Stimulated activated naive CD8-positive, alpha-beta T cell treated with anti-CD3 and anti-CD28 coated beads, Interleukin-15, Interleukin-2, amounts not matched to agents 100 U/mL and 50 U/mL, for 24 hours (primary cell): ENCODE data around the gene NT5E.

Experiments
- ATAC-seq: fragments of 150-1000 bp; cut with Tn5 transposase; one replicate; pipeline ENCODE4 v1.10.0; 2021
- DNase-seq: peaks from one replicate; pipeline ENCODE4 v3.0.0; 2021

The NT5E gene

GRCh38 chr6:85421972-85422371, 27.9 kb upstream of the NT5E start:
- no peak for ATAC-seq
- DNase-seq: no peak

GRCh38 chr6:85422996-85423395, 26.9 kb upstream of the NT5E start:
- ATAC-seq (no peak), DNase-seq (no peak)

GRCh38 chr6:85424981-85425380, 24.9 kb upstream of the NT5E start:
- ATAC-seq (no peak), DNase-seq (no peak)

GRCh38 chr6:85425997-85426396, 23.9 kb upstream of the NT5E start:
- DNase-seq (no peak), ATAC-seq (no peak)

- ATAC-seq: no peak
These were observed 21.4 kb upstream of the NT5E start for GRCh38 chr6:85428486-85428885.

GRCh38 chr6:85429346-85429745, 20.5 kb upstream of the NT5E start:
- no peak for ATAC-seq
- DNase-seq: no peak

More at GRCh38 chr6:85428486-85428885, 21.4 kb upstream of the NT5E start:
- no peak for DNase-seq

- ATAC-seq (no peak), DNase-seq (no peak)
These were observed 18.6 kb upstream of the NT5E start for GRCh38 chr6:85431271-85431670.

GRCh38 chr6:85432554-85432953, 17.3 kb upstream of the NT5E start:
- DNase-seq (no peak), ATAC-seq (no peak)

- DNase-seq (no peak), ATAC-seq (no peak)
These were observed 14.0 kb upstream of the NT5E start for GRCh38 chr6:85435851-85436250.

- ATAC-seq: no peak
These were observed 13.5 kb upstream of the NT5E start for GRCh38 chr6:85436411-85436810.

GRCh38 chr6:85436939-85437495, 12.9 kb upstream of the NT5E start:
- ATAC-seq (no peak), DNase-seq (no peak)

More at GRCh38 chr6:85436411-85436810, 13.5 kb upstream of the NT5E start:
- DNase-seq: no peak

GRCh38 chr6:85443349-85444117, 6.3 kb upstream of the NT5E start:
- no peak for ATAC-seq
- no peak for DNase-seq

GRCh38 chr6:85449388-85449817, 480 bp upstream of the NT5E start:
- ATAC-seq: peak; percentile 81
- DNase-seq: peak; percentile 69

- ATAC-seq (no peak), DNase-seq (no peak)
These were observed 1.9 kb downstream of the NT5E start for GRCh38 chr6:85451565-85452306.

GRCh38 chr6:85452441-85452881, 2.6 kb downstream of the NT5E start:
- no peak for ATAC-seq

GRCh38 chr6:85453052-85453451, 3.2 kb downstream of the NT5E start:
- no peak for ATAC-seq
- DNase-seq: no peak

More at GRCh38 chr6:85452441-85452881, 2.6 kb downstream of the NT5E start:
- DNase-seq: no peak

GRCh38 chr6:85453490-85453889, 3.6 kb downstream of the NT5E start:
- ATAC-seq (no peak), DNase-seq (no peak)

- DNase-seq (no peak), ATAC-seq (no peak)
These were observed 5.7 kb downstream of the NT5E start for GRCh38 chr6:85455471-85456026.

- no peak for ATAC-seq
- no peak for DNase-seq
These were observed 6.9 kb downstream of the NT5E start for GRCh38 chr6:85456782-85457181.

- DNase-seq (no peak), ATAC-seq (no peak)
These were observed 8.3 kb downstream of the NT5E start for GRCh38 chr6:85458184-85458583.

- DNase-seq: no peak
- no peak for ATAC-seq
These were observed 8.9 kb downstream of the NT5E start for GRCh38 chr6:85458782-85459181.

- ATAC-seq: no peak
- no peak for DNase-seq
These were observed 9.5 kb downstream of the NT5E start for GRCh38 chr6:85459224-85459901.
